Subcutaneous abdominal adipose tissue (tissue), 5 donors: ENCODE results near the gene MAP7D3.
A peak's percentile ranks its signal among the peaks of the same experiment; 100 is the strongest.

Experiments
- H3K27ac ChIP-seq: one replicate; pipeline ENCODE4 v1.7.0; 2013; ENCODE audit warnings: low read depth, mild to moderate bottlenecking, inconsistent platforms, low read length, moderate library complexity
- H3K27me3 ChIP-seq, 5 donors: one replicate each; pipeline ENCODE4 v1.7.0; 2013; ENCODE audit warnings: low read length in 5 of 5, inconsistent platforms in 1 of 5; ENCODE audit not compliant: control insufficient read depth in 5 of 5, insufficient read depth in 4 of 5
- H3K36me3 ChIP-seq, 5 donors: one replicate each; pipeline ENCODE4 v1.7.0; 2013; ENCODE audit warnings: low read length in 5 of 5; ENCODE audit not compliant: control insufficient read depth in 5 of 5, insufficient read depth in 5 of 5
- H3K4me1 ChIP-seq, 5 donors: one replicate each; pipeline ENCODE4 v1.7.0; 2013; ENCODE audit warnings: low read length in 5 of 5, mild to moderate bottlenecking in 3 of 5, moderate library complexity in 1 of 5; ENCODE audit not compliant: control insufficient read depth in 5 of 5, insufficient read depth in 5 of 5
- H3K4me3 ChIP-seq, 5 donors: one replicate each; pipeline ENCODE4 v1.7.0; 2013; ENCODE audit warnings: low read length in 5 of 5, low read depth in 1 of 5
- H3K9ac ChIP-seq, 5 donors: one replicate each; pipeline ENCODE4 v1.7.0; 2013; ENCODE audit warnings: low read length in 5 of 5, mild to moderate bottlenecking in 4 of 5, moderate library complexity in 3 of 5
- H3K9me3 ChIP-seq, 5 donors: one replicate each; pipeline ENCODE4 v1.7.0; 2013; ENCODE audit warnings: low read length in 5 of 5; ENCODE audit not compliant: control insufficient read depth in 5 of 5
- donor health status: healthy.
- donor health status: healthy.
- donor health status: healthy.
- donor health status: healthy.
- donor health status: healthy.

The MAP7D3 gene

GRCh38 chrX:136269921-136270320 is 18.7 kb upstream of the MAP7D3 start:
- no peak overlapping the region for H3K27ac ChIP-seq
- H3K4me3 ChIP-seq: no peak overlapping the region
- H3K9ac ChIP-seq: no peak overlapping the region
- no peaks in the 10 kb centered on the region for H3K9me3 ChIP-seq
- no peaks in the 10 kb centered on the region for H3K27me3 ChIP-seq
- H3K36me3 ChIP-seq: no peaks in the 10 kb centered on the region
- H3K4me1 ChIP-seq: no peaks in the 10 kb centered on the region

GRCh38 chrX:136268051-136269048 is 17.1 kb upstream of the MAP7D3 start:
- Histone ChIP-seq H3K4me1 (no peaks in the 10 kb centered on the region), H3K9me3 (no peaks in the 10 kb centered on the region), H3K36me3 (no peaks in the 10 kb centered on the region), H3K9ac (no peak overlapping the region), H3K27ac (no peak overlapping the region), H3K27me3 (no peaks in the 10 kb centered on the region), H3K4me3 (no peak overlapping the region)

- no peaks in the 10 kb centered on the region for H3K36me3 ChIP-seq
- H3K27ac ChIP-seq: no peak overlapping the region
- H3K27me3 ChIP-seq: no peaks in the 10 kb centered on the region
- H3K9ac ChIP-seq: no peak overlapping the region
- H3K4me3 ChIP-seq: no peak overlapping the region
- no peaks in the 10 kb centered on the region for H3K9me3 ChIP-seq
- peaks cover 2 to 15% (median 14%) of the 10 kb centered on the region in 5 donors for H3K4me1 ChIP-seq
Measured at GRCh38 chrX:136266828-136267227, 15.6 kb upstream of the MAP7D3 start.

GRCh38 chrX:136262812-136263315 is 11.7 kb upstream of the MAP7D3 start:
- H3K4me1 ChIP-seq: peaks cover 8 to 40% (median 26%) of the 10 kb centered on the region in 5 donors
- H3K36me3 ChIP-seq: no peaks in the 10 kb centered on the region
- H3K4me3 ChIP-seq: no peak overlapping the region
- peak overlapping the region in 1 of 5 donors; percentile 6 for H3K9ac ChIP-seq
- no peaks in the 10 kb centered on the region for H3K9me3 ChIP-seq
- peak overlapping the region; percentile 77 for H3K27ac ChIP-seq
- H3K27me3 ChIP-seq: peaks cover 0 to 3% (median 0%) of the 10 kb centered on the region in 5 donors

GRCh38 chrX:136262243-136262642 is 11.0 kb upstream of the MAP7D3 start:
- H3K36me3 ChIP-seq: no peaks in the 10 kb centered on the region
- peak overlapping the region; percentile 77 for H3K27ac ChIP-seq
- peak overlapping the region in 1 of 5 donors; percentile 21 for H3K9ac ChIP-seq
- H3K4me1 ChIP-seq: peaks cover 8 to 40% (median 26%) of the 10 kb centered on the region in 5 donors
- H3K9me3 ChIP-seq: no peaks in the 10 kb centered on the region
- no peak overlapping the region for H3K4me3 ChIP-seq
- H3K27me3 ChIP-seq: peaks cover 0 to 3% (median 0%) of the 10 kb centered on the region in 5 donors

GRCh38 chrX:136261321-136261720 is 10.1 kb upstream of the MAP7D3 start:
- Histone ChIP-seq H3K27me3 (peaks cover 0 to 3% (median 0%) of the 10 kb centered on the region in 5 donors), H3K27ac (peak overlapping the region; percentile 77), H3K9ac (peak overlapping the region in 1 of 5 donors; percentile 38), H3K36me3 (no peaks in the 10 kb centered on the region), H3K4me1 (peaks cover 8 to 44% (median 30%) of the 10 kb centered on the region in 5 donors), H3K4me3 (no peak overlapping the region), H3K9me3 (no peaks in the 10 kb centered on the region)

- Histone ChIP-seq H3K4me3 (no peak overlapping the region), H3K9me3 (no peaks in the 10 kb centered on the region), H3K9ac (peak overlapping the region in 1 of 5 donors; percentile 57), H3K27me3 (peaks cover 0 to 3% (median 0%) of the 10 kb centered on the region in 5 donors), H3K36me3 (no peaks in the 10 kb centered on the region), H3K27ac (peak overlapping the region; percentile 77), H3K4me1 (peaks cover 10 to 50% (median 35%) of the 10 kb centered on the region in 5 donors)
Measured at GRCh38 chrX:136260776-136261175, 9.6 kb upstream of the MAP7D3 start.

GRCh38 chrX:136259543-136259942 is 8.3 kb upstream of the MAP7D3 start:
- Histone ChIP-seq H3K27ac (peak overlapping the region; percentile 77), H3K36me3 (no peaks in the 10 kb centered on the region), H3K9ac (peak overlapping the region in 1 of 5 donors; percentile 60), H3K4me3 (no peak overlapping the region), H3K9me3 (no peaks in the 10 kb centered on the region), H3K4me1 (peaks cover 10 to 50% (median 37%) of the 10 kb centered on the region in 5 donors), H3K27me3 (peaks cover 0 to 3% (median 0%) of the 10 kb centered on the region in 5 donors)

- peaks cover 10 to 50% (median 37%) of the 10 kb centered on the region in 5 donors for H3K4me1 ChIP-seq
- no peaks in the 10 kb centered on the region for H3K9me3 ChIP-seq
- H3K9ac ChIP-seq: no peak overlapping the region
- H3K36me3 ChIP-seq: no peaks in the 10 kb centered on the region
- peaks cover 0 to 6% (median 0%) of the 10 kb centered on the region in 5 donors for H3K27me3 ChIP-seq
- H3K4me3 ChIP-seq: no peak overlapping the region
- peak overlapping the region; percentile 77 for H3K27ac ChIP-seq
Measured at GRCh38 chrX:136258951-136259350, 7.8 kb upstream of the MAP7D3 start.

- H3K9ac ChIP-seq: no peak overlapping the region
- H3K27ac ChIP-seq: peak overlapping the region; percentile 69
- peaks cover 5 to 31% (median 21%) of the 10 kb centered on the region in 5 donors for H3K4me1 ChIP-seq
- H3K27me3 ChIP-seq: peaks cover 0 to 6% (median 0%) of the 10 kb centered on the region in 5 donors
- no peak overlapping the region for H3K4me3 ChIP-seq
- H3K36me3 ChIP-seq: no peaks in the 10 kb centered on the region
- no peaks in the 10 kb centered on the region for H3K9me3 ChIP-seq
Measured at GRCh38 chrX:136256026-136256425, 4.8 kb upstream of the MAP7D3 start.
